Activated T-cell treated with anti-CD3 and anti-CD28 coated beads for 48 hours (primary cell): ENCODE results near the gene FRMD4A.
"Not testable (repeated sequence)": the region's sequence is repeated elsewhere in the genome, so short reads cannot be mapped to it uniquely, and the experiment has no call there.

ENCODE experiments used
- DNase-seq: peaks from one replicate; pipeline ENCODE4 v3.0.0-alpha.2; 2020; ENCODE audit warnings: low read depth

The FRMD4A gene

DNA sequence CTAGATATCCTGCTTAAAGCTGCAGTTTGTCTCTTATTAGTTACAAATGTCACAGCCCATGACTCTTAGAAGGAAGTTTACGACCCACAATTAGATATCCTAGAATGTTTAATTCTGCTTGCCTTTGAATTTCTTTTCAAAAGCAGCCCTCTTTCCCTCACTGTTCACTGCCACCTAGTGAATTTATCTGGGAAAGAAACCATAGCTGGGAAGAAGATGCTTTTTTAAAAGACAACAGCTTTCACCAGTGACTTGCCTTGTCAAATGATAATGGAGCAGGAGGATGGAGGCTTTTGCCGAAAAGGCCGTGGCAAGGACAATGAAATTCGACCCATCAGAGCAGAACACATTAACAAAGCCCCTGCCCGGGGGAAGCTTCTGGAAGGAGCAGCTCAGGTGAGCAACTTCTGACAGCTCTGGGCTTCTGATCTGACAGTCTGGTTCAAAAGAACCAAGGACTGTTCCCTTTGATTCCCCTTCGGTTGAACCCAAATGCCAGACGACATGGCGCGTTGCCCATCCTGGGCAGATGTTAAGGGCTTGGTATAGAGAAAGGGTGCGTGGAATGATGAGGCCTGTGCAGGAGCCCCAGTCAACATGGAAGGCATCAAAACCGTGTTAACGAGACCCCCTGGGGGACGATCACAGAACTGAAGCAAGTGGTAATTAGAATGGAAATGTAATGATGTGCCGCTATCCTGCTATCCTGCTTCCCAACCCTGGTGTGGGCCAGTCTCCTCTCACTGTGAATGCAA is 236.8 kb downstream of the FRMD4A start:
- DNase-seq: no peak

DNA sequence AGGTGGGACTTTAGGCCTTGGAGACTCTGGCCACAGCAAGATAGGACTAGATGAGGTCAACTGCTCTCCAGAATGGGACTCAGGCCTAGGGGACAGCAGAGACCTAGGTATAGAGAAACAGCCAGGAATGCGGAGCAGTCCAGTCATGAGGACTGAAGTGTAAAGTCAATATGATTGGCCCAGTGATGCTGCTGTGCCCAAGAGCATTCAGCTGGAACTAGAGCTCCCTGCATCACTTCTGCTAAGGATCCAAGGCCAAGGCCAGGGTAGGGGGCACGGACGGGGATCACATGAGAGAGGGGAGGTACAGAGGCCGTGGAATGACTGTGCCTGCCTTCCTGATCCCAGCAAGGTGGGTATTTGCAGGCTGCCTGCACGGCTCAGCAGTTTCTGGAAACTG is 237.9 kb downstream of the FRMD4A start:
- DNase-seq: no peak

DNA sequence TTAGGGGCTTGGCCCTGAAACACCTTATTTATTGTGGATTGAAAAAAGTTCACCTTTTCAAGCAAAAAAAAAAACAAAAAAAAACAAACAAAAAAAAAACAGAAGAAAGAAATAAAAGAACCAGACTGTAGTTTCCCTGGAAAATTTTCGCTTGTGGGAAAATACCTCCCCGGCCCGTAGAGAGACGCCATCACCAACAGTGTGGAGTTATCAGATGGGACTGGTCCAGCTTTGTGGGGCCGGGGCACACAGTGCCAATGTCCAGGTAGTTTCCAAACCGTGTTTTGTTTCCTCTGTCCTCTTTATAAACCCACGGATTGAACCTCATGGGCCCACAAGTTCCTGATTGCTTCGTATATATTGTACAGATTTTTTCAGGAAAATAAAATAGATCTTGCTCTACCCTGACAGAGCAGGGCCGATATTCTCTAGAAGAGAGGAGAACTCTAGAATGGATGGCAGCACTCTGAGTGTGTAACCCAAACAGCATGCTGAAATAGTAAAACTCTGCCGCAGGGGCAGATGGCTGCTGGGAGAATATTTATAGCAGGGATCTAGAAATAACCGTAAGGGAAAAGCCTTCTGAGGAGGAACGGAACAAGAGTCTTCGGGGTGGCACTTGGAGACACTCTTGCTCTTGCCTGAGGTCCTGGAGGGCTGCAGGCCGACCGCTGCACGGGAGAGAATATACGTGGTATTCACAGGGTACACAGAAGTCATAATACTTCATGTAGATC is 241.0 kb downstream of the FRMD4A start:
- no peak for DNase-seq

DNA sequence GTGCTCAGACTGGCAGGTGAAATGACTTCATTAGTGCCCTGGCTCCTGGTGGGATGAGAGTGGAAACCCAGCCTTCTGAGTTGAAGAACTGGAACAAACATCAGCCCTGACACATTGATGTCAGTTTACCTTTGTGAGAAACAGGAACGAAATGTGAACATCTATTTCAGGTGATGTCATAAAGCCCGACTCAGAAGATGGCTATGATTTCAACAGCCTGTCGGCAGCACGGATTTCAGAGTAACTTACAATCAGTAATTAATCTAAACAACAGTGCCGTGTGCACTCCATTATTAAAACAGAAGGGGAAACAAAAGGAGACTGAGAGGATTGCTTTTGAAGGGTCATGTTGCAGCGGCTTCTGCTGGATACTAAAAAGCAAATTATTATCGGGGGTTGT is 243.2 kb downstream of the FRMD4A start:
- DNase-seq: no peak

DNA sequence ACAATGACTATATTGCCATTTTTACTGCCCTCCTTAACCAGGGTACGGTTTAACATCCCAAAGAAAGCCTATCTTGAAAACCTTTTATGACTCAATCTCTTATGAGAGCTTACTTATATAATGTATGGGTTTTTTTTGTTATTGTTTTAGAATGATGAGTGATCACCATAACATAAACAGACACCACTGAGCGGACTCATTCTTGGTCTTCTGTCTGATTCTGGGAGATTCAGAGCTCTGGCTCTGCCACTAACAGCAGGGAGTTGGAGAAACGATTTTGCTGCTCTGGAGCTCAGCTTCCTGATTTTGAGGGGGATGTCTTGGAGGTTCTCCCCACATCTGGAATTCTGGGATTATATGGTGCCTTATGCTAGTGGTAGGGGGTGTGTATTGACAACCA is 244.1 kb downstream of the FRMD4A start:
- no peak for DNase-seq

DNA sequence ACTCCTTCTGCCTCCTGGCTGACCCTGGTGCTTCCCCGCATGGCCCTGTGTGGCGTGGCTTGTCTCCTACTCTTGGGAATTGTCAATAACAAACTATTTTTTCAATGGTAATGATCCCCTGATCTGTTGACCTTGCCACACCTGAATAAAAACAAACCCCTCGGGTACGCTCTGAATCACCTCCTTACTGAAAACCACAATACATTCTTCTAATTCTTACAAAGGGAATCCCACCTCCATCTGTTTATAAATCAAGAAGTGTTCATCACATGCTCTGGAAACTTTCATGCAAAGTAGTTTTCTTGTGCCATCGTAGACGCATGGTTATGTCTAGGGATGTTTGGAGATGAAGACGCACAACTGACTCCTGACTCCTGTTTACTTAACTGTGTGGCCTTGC is 245.8 kb downstream of the FRMD4A start:
- DNase-seq: no peak

DNA sequence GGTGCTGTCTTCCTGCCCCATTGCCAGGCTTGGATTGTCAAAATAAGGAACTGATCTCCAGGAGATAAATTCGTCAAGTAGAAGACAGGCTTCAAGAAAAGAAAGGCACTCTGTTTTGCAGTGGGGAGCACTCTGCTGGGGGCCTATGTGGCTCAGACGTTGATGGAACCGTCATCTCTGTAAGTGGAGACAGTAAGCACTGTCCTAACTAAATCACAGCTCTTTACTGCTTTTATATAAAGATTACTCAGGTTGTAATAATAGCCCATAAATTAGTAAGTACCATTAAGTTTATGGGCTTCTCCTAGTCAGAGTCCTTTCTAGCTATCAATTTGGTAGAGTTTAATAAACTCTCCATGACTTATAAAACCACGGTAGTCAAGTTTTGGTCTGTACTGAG is 249.9 kb downstream of the FRMD4A start:
- no peak for DNase-seq

DNA sequence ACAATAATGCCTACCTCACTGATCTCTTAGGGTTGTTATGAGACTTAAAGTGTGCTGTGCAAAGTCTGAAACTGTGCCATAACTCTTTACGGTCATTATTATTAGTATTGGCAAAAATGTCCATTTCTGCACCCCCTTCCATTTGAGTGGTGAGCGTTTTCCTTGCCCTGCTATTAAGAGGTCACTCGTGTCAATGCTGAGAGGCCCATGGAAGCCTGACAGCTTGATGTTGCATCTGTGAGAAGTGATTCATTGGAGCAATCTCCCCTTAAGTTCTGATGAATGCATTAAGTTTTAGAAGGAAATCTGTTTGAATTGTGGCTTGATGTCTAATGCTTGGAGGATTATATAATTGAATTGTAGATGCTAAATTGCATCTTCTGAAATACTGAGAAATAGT is 253.3 kb downstream of the FRMD4A start:
- no peak for DNase-seq

DNA sequence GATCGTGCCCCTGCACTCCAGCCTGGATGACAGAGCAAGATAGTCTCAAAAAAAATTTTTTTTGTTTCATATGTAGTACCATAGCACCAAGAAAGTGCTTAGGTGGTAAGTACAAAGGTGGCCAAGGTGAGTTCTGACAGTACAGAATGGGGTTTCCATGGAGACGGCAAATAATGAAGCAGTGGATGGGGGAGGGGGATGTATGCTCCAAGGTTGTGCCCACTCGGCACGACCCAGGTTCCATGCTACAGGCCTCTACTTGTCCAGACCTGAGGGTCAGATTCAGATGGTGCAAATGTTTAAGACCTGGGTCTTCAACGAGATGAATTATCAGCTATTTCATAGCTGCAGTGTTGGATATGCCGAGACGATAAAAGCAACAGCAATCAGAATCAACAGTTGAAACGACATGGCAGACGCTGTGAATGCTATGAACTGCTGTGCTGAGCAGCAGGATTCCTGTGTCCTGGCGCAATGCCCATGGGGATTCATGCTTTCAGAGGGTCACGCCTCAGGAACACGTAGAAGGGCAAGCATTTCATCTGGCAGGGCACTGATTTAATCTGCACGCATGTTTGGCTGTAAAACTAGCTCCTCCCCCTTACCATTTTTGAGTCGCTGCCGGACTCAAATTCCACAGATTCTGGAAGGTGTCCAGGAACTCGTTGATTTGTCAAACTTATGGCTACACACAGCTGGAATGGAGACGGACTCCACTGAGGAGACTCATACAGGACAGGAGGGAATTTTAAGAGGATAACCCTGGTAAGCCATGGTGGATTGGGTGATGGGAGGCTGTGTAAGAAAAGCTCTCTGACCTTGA is 256.5 kb downstream of the FRMD4A start:
- DNase-seq: no peak

DNA sequence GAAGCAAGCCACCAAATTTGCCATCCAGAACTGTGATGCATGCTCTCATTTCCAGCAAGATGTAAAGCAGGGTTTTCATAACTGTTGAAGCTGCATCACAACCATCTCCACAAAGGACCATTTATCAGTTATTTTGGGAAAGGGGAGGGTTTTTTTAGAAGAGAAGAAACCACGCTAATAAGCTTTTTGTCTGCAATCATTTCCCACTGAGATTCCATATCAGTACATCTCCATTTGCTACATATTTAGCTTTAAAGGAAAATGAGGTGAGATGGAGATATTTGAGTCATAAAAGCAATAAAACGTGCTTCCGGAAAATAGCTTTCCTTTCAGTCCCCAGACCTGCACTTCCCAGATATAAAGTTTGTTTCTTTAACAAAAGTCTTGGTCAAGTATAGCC is 258.2 kb downstream of the FRMD4A start:
- DNase-seq: no peak

DNA sequence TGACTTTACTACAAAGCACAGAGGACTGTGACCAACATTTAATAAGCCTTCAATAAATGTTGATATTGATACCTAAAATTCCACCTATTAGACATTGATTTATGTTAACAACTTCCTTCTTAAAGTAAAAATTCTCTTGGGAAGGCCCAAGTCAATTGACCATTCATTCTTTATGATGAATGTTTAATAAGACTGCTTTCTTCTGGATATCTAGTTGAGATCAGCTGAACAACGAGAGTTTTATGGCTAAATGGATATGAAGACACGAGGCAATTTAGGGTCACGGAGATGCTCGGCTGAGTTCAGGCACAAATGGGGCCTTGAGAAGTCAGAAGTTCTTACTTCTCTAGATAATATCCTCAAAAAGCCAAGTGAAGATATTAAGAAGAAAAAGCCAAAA is 258.8 kb downstream of the FRMD4A start:
- DNase-seq: no peak

DNA sequence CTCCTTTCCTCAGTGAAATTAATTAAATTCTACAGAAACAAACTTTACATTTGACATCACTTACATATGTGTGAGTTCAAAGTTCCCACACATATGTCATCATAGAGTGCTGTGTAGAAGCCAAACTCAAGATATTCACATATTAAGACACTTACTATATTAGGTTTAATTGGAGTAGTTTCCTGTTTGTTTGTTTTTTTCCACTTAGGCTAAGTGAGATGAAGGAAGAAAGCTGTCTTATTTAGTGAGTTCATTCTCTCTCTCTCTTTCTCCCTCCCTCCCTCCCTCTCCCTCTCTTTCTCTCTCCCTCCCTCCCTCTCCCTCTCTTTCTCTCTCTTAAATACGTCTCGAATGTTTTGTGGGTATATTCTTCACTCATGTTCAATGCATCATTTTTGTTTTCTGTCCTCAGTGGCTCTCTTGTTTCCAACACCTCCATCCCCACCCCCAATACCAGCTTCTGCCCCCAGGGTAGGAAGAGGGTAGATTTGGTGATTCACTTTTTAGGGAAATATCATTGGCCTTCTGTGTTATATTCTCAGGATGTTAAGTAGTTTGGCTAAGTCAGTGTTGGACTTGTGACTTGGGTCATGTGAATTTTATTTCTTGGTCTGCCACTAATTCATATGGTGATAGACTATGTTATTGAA is 262.0 kb downstream of the FRMD4A start:
- no peak for DNase-seq

DNA sequence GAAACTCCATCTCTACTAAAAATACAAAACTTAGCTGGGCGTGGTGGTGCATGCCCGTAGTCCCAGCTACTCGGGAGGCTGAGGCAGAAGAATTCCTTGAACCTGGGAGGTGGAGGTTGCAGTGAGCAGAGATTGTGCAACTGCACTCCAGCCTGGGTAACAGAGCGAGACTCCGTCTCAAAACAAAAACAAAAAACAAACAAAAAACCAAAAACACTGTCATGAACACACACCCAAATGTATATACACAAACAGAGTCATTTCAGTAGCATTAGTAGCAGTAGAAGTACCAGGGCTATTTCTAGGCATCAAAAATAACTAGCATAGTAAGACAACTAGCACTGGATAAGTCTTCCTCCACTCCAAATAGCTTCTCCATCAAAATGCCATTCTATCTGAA is 263.1 kb downstream of the FRMD4A start:
- DNase-seq: not testable (repeated sequence)

DNA sequence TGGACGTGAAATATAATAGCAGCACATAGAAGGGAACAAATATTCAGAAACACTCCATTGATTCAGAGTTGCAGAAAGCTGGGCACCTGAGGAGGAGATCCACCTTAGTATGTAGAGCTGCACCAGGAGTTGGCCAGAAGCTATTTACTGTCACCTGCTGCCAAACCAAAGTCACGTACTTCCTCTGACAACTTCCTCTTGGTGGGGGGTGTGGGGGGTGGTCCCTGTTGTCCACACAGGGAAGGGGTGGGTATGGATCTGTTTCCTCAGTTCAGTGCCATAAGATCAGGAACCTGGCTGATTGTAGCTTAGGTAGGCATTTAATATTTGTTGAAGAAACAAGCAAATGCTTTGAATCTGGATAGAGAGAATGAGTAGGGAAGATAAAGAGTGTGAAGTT is 264.6 kb downstream of the FRMD4A start:
- no peak for DNase-seq

DNA sequence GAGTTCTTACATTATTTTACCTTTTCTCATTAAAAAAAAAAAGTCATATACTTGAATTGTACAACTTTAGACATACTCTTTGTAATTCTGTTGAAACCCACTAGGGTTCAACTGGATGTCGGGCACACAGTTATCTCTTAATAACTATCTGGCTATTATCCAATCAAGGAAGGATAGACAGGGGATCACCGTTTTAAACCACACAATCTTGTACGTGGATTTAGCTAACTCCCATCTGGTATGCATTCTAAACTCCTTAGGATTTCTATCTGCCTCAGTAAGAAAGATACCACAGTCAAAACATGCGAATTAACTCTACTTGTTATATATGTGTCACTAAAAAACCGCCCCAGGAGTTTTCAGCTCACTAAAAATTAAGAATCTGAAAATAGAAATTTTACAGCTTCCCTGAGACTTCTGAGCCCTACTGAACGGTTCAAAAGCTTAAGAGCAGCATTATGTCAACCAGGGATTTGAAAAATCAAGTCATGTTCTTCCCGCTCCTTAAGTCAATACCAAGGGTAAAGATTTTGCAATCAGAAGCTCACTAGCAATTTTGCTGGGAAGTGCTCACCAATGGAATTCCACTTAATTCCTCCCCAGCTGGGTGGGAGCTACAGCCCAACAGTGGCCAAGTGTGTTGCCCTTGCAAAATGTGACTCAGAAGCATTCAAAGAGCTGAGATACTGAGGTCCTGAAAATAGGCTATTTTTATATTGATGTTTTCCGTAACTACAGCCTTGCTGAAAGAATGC is 267.0 kb downstream of the FRMD4A start:
- DNase-seq: no peak

DNA sequence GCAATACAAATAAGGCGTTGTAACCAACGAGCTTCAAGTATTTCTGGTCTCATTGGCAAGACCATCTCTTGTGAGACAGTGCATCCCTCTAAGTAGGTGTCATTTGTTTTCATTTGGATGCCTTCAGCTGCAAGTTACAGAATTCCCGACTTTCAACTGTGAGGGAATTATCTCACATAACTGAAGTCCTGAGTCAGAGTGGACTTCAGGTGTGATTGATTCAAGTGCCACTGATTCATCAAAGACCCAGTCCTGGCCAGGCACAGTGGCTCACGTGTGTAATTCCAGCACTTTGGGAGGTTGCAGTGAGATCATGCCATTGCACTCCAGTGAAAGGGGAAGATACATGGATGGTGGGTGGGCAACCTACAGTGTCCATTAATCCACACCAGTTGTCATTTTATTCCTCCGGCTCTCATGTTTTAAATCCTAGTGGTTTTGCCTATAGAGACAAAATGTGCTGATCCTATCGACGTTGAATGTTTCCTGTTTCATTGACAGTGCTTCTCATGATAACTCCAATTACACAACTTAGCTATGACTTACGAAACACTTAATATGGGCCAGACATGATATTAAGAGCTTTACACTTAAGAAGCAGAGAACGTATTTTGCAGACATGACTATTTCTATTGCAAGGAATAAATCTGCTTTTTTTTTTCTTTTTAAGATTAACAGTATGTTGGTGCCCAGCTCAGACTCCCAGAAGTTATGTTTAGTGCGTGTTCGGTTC is 268.0 kb downstream of the FRMD4A start:
- DNase-seq: no peak

DNA sequence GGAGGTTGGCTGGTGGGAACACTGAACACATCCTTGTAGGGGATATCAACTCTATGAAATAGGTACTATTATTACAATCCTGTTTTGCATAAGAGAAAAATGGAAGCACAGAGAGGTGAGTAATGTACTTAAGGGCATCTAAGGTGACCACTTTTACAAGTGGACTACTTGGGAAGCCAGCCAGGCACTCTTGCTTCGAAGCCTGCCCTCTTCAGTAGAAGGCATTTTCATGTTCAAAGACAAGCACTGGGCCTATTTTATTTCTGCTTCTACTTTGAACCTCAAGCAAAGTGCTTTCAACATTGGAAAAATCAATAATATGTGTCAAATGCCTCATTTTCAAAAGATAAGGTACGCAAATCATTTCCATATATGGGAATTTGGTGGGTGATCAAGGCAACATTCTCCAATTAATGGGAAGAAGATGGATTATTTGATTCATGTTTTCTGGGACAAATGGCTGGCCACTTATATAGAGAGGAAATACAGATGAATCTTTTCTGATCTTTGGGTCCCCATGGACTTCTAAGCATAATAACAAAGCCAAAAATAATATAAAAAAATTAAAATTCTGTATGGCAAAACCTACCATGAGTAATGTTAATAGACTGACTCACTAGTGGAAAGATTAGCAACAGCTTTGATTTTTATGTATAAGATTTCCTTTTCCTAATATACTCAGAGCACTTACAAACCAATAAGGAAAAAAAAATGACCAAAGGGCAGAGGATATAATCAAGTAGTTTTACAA is 270.2 kb downstream of the FRMD4A start:
- DNase-seq: no peak

DNA sequence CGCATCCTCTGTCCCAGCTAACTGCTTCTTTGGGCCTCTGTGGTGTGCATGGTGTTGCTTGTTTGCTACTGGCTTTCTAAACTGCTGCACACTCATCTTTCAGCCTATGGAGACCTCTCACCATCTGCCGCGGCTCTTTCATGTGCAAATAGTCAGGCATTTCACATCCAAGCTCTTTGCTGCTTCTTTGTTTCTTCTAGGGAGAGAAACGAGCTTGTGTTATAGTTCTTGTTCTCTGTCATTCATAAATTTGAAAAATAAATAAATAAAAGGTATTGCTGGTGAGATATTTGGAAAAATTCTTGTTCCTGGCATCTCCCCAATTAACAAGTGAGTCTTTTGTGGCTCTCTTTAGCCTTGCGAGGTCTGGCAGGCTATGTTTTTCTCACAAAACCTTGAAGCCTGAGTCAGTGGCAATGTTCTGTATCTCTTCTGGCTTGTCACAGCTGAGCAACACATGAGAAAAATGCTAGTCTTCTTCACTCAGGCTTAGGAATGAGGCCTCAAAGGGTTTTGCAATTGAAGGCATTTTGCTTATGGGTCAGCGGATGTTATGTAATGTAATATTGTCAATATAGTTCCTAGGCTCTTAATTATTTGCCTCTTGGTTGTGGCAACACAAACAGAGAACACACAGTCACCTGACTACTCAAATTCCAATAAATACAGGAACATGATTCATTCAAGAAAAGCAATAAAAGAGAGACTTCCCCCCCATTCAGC is 274.0 kb downstream of the FRMD4A start:
- DNase-seq: no peak

DNA sequence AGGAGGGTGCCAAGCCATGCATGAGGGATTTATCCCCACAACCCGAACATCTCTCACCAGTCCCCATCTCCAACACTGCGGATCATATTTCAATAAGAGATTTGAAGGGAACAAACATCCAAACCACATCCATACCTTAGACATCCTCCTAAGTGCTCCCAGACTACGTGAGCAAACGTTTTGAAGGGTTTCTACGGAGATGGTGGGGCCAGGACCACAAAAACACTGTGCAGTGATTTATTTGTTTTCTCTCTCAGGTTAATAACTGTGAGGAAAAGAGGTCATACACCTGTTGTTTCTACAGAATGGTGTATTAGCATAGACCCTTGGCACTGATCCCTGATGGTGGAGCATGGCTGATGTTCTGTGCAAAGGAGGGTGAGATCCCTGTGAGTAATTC is 277.8 kb downstream of the FRMD4A start:
- no peak for DNase-seq

DNA sequence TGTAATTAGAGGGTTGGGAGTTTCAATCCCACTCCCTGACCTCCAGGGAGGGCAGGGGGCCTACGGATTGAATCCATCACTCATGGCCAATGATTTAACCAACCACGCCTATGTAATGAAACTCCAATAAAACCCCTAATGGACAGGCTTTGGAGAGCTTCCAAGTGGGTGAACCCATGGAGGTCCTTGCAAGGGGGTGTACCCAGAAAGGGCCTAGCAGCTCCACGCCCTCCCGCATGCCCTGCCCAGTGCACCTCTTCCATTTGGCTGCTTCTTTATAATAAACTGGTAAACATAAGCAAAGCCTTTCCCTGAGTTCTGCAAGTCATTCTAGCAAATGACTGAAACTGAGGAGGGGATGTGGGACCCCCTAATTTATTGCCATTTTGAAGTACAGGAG is 280.1 kb downstream of the FRMD4A start:
- DNase-seq: no peak
